ENCODE measurements around the gene IGSF1. TPM values are rescaled to one million over a fixed set of nuclear protein-coding genes. Genes with fewer than 3 reads are reported as not detected.

The IGSF1 gene
- total and polyA plus RNA-seq, 2 of the 4 experiments (the other 2 are of a cell fraction), result not detected

DNA sequence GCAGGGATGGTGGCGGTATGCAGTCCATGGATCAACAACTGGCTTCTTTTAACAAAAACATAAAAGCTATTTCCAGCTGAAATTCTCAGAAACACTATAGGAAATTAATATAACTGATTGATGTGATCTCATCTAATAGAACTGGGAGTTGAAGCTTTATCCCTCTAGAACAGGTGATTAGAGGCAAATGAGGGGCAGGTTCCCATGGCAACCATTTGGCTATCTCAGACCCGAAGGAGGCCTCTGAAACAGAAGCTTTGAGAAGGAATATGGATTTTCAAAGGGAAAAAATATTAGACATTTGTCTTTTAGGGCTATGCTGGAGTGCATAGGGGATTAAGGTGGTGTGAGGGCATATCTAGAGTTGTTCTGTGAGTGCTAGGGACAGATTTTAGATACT is 50.0 kb downstream of the IGSF1 start:
- 20% methylated on average over 1 of the region's 2 CpGs; no CpG with 5 or more reads in 1 of the 2 experiments for WGBS, 2 experiments (ENCODE audit: extremely low coverage in 2 of 2, insufficient read length in 1 of 2)
- Histone ChIP-seq H2AFZ (replicated peaks; ENCODE audit: low read length, poor library complexity) (no peak overlapping the region), H3K79me1 (ENCODE audit: low read depth in 1 of 2, low read length in 2 of 2) (no peaks in the 10 kb centered on the region), H2BK5ac (ENCODE audit: low read depth, low read length, poor library complexity, severe bottlenecking) (no peak overlapping the region), H3K9me1 (ENCODE audit: insufficient read depth, low read length) (no peaks in the 10 kb centered on the region), H3K14ac (replicated peaks; ENCODE audit: low read depth, low read length) (no peak overlapping the region), H3K27me3 (ENCODE audit: control insufficient read depth, insufficient read depth, low read length) (peaks cover 4% of the 10 kb centered on the region; the same call in 1 of the 2 replicates), H3K4me3 (ENCODE audit: insufficient read depth, low read depth, low read length) (no peak overlapping the region), H2BK120ac (ENCODE audit: low read depth, low read length) (no peak overlapping the region), H3K27ac (ENCODE audit: insufficient read depth, low read length) (no peak overlapping the region), H2AK9ac (replicated peaks; ENCODE audit: low read depth, low read length, poor library complexity) (no peak overlapping the region), H2AK5ac (ENCODE audit: low read depth, low read length) (no peak overlapping the region), H3K18ac (ENCODE audit: low read depth, low read length) (no peak overlapping the region), H3K9me3 (ENCODE audit: control insufficient read depth, insufficient read depth, low read length) (peaks cover 4% of the 10 kb centered on the region; the same call in 1 of the 2 replicates), H3K9ac (ENCODE audit: low read depth, low read length) (no peak overlapping the region), H4K91ac (ENCODE audit: insufficient read depth, low read depth, low read length) (no peak overlapping the region), H3K56ac (ENCODE audit: extremely low read depth, insufficient read depth, low read length) (no peak overlapping the region), H4K5ac (ENCODE audit: low read depth, low read length) (no peak overlapping the region), H2BK20ac (ENCODE audit: low read depth, low read length) (no peak overlapping the region), H3K4me1 (ENCODE audit: control insufficient read depth, insufficient read depth, low read length) (no peaks in the 10 kb centered on the region), H3K36me3 (ENCODE audit: control insufficient read depth, insufficient read depth, low read length) (no peaks in the 10 kb centered on the region), H3K4me2 (ENCODE audit: low read depth, low read length) (no peak overlapping the region), H3K4ac (ENCODE audit: low read depth, low read length) (no peak overlapping the region), H4K20me1 (ENCODE audit: insufficient read depth, low read length) (no peaks in the 10 kb centered on the region), H3K23ac (ENCODE audit: low read depth, low read length) (no peak overlapping the region), H2BK15ac (ENCODE audit: low read depth, low read length) (no peak overlapping the region), H4K8ac (ENCODE audit: low read depth in 2 of 2, low read length in 2 of 2) (no peak overlapping the region)
- no peak for TF ChIP-seq MAFK (IDR thresholded peaks at IDR 0.05; ENCODE audit: low read depth, low read length)
- no peak for TF ChIP-seq SMC3 (IDR thresholded peaks at IDR 0.05; ENCODE audit: low read depth, low read length)
- TF ChIP-seq USF2 (IDR thresholded peaks at IDR 0.05; ENCODE audit: low read depth, low read length), result no peak
- intact Hi-C loops (cut with micrococcal nuclease) (no loop called here), dilution Hi-C loops (cut with HindIII; ENCODE audit: low sequenced_read_pairs, unreplicated experiment) (no loop called here), in situ Hi-C loops (cut with MboI; ENCODE audit: low sequenced_read_pairs) (no loop called here)
- no peak for DNase-seq
- BruUV-seq (replicated peaks), result no TSS peak
- CTCF ChIA-PET, result no interaction called here
- ATAC-seq (ENCODE audit: low read depth), result no peak
- POLR2A ChIA-PET (ENCODE audit: unreplicated experiment), result no interaction called here

Data from IMR-90 (cell line).